Limb (tissue), 2 donors: ENCODE results near the gene GRK6.

ENCODE experiments used
- DNase-seq, 2 donors: peaks; one replicate each; pipeline ENCODE4 v3.0.0-alpha.2; 2016; ENCODE audit errors: extremely low spot score in 2 of 2

The GRK6 gene

DNA sequence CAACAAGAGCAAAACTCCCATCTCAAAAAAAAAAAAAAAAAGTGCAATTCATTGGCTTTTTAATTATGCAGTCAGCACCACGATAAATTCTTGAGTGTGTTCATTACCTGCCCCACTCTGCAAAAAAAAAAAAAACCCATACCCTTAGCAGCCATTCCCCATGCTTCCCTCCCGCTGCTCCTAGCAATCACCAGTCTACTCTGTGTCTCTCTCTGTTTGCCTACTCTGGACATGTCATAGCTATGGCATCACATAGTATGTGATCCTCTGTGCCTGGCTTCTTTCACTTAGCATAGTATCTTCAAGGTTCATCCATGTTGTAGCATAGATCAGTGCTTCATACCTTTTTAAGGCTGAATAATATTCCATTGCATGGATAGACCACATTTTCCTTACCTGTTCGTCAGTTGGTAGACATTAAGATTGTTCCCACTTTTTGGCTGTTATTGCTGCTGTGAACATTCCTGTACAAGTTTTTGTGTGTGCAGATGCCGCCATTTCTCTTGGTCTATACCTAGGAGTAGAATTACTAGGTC, 13.1 kb downstream of the GRK6 start:
- DNase-seq = no peak

DNA sequence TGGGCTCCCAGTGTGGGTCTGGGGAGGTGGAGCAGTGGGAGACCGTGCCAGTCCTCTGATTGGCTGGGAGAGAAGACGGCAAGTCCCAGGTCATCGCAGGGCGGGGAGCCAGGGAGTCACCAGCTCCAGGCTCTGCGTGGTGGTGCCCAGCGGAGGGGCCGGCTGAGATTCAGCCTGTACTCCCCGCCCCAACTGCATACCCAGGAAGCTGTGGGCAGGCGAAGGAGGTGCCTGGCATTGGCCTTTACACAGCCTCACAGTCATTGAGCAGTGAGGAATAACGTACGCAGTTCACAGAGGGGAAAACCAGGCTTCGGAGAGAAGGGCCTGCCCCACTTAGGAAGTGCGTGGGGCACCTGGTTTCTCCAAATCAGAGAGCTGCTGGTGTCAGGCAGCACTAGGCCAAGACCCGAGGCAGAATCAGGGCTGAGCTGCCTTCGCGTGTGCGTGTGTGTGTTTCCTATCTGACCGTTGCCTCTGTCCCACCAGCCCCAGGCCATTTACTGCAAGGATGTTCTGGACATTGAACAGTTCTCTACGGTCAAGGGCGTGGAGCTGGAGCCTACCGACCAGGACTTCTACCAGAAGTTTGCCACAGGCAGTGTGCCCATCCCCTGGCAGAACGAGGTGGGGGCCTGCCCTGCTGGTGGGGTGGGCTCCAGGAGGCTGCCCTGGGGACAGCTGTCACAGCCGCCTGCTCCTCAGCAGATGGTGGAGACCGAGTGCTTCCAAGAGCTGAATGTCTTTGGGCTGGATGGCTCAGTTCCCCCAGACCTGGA, 13.9 kb downstream of the GRK6 start:
- no peak for DNase-seq

DNA sequence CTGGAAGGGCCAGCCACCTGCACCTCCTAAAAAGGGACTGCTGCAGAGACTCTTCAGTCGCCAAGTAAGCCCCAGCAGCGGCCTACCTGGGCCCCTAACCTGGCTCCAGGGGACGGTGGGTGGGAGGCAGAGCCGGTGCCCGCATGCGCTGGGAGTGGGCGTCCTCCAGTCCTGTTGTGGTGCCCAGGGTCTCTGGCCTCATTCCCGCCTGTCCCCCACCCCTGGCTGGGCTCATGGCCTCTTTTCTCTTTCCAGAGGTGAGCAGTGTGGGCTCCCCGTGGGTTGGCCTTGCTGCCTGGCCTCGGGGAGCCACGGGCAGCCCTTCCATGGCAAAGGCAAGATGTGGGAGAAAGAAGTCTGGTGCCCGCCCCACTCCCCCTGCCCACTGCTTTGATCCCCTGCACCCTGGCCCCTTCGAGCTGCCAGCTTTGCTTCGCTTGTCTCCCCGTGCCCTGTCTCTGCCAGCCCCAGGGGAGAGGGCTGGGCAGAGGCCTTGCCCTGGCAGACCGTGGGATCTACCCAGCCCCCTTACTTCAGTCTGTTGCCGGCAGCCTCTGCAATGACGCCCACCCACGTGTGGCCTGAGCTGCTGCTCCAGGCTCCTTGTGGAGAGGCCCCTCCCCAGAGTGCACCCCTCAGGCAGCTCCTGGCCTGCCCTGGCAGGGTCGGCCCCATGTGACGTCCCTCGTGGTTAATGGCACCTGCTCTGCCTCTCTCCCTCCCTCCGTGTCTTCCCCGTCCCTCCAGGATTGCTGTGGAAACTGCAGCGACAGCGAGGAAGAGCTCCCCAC, 14.7 kb downstream of the GRK6 start:
- DNase-seq = no peak

DNA sequence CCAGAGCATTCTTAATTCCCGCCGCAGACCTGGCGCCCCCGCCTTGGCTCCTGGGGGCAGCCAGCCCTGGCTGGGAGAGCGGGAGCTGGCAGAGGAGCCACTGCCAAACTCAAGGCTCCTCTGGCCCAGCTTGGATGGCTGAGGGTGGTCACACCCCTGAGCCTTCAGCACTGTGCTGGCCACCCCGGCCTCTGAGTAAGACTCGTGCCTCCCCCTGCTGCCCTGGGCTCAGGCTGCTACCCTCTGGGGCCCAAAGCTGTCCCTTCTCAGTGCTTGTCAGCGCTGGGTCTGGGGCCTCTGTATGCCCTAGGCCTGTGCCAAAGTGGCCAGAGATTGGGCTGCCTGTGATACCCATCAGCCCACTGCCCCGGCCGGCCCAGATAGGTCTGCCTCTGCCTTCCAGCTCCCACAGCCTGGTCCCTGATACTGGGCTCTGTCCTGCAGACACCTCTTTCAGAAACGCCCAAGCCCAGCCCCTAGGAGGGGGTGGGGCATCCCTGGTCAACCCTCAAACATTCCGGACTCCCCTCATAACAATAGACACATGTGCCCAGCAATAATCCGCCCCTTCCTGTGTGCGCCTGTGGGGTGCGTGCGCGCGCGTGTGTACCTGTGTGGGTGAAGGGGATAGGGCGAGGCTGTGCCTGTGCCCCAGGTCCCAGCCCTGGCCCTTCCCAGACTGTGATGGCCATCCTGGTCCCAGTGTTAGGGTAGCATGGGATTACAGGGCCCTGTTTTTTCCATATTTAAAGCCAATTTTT, 15.8 kb downstream of the GRK6 start:
- DNase-seq = no peak

DNA sequence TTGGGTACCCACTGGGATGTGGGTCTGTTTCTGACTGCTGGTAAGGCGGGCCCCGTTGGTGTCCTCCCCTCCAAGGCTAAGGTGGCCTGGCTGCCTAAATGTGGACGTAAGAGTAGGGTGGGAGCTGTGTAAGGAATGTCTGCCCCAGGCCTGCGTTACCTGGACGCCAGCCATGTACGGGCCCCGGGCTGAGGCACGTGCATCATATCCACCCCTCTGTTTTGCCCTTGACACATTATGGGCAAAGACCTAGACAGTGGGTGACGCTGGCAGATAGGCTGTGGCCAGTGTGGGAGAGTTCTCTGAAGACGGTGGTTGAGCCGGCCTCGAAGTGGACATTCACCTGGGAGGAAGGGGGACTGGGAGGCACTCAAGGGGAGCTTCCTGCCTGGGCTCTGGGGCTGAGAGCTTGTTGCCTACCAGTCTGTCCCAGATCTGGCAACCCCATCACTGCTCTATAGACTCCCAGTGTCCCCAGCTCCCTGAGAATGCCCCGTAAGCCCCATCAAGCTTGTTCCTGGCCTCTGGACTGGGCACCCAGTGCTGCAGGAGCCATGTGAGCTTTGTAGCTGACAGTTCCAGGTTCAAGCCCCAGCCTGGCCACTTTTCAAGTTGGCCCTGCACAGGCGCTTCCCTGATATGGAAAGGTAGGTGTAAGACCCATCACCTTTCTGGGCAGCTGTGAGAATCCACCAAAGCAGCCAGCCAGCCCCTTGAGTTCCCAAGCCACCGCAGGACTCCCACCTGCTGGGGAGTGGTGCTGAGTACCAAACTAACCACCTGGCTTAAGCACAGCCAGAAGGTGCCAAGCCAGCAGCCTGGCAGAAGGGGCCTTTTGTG, 16.9 kb downstream of the GRK6 start:
- DNase-seq = no peak

DNA sequence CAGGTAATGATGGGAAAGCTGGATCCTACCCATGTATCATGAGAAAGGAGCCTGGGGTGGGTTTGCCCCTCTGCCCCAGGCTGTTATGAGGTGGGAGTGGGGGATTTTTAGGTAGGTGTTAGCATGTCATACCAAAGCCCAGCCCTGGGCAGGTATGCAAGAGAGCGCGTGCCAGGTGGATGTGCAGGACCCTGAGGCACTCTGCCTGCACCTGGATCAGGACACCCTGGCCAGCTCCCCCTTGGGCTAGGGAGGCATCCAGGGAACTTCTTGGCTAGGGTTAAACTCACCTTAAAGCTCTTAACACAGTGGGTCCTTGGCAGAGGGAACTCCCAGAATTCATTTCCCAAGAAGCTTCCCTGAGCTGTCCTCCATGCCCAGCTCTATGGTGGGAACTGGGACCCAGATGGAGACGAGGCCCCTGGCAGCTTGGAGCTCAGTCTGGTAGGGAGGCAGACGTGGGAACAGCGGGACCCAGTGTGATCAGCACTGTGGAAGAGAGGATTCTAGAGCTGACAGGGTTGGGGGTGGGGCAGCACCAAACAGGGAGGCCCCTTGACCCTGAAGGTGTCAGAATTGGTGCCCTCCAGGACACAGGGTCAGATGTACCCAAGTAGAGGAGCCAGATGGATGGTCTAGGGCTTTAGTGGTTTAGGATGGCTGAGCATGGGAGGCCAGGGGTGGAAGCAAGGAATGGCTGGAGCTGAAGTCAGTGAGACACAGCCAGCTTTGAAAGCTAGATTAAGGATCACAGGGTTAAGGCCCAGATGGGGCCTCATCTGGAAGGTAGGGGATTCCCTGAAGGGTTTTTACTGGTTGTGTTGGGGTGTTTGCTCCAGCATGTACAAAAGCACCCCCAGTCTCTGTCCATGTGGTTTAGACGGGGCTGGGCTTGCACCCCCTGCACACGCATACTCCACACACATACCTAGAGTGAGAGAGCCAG, 17.9 kb downstream of the GRK6 start:
- DNase-seq = no peak

DNA sequence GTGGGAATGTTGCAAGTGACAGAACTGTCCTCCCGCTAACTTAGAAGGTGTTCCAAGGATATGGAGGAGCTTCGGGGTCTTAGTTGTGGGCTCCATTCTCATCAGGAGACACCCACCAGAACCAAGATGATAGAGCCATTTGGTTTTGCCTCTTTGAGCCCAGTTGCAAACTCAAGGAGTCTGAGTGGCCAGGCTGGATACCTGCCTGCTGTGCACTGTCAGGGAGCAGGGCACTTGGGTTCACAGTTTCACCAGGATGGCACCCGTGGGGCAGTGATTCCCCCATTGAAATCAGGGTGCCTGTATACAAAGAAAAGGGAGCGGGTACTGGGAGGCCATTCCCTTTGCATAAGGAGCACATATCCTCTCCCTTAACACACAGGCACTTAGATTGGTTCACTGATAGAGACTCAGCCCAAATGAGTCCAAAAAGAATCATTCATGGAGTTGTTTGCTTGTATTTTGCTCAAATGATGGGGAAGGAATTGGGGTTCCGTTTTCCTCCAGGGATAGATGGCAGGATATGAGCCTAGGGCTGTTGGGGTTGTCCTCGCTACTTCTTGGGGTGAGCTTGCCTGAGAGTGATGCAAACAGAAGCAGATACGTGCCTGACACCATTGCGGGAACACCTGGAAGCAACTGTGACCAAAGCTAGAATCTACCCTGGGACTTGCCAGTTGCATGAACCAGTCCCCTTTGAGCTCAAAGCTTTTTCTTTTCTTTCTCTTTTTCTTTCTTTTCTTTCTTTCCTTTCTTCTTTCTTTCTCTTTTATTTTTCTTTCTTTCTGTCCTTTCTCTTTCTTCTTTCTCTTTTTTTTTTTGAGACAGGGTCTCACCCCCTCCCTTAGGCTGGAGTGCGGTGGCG, 18.8 kb downstream of the GRK6 start:
- no peak for DNase-seq

DNA sequence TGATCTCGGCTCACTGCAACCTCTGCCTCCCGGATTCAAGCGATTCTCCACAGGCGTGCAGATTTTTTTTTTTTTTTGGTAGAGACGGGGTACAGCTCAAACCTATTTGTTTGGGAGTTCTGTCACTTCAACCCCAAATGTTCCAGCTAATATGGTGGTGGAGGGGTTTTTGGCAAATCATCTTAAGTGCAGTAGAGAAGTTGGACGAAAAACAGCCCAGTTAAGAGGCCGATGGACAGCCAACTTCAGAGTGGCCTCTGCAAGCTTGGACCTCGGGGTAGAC, 19.4 kb downstream of the GRK6 start:
- DNase-seq = no peak

DNA sequence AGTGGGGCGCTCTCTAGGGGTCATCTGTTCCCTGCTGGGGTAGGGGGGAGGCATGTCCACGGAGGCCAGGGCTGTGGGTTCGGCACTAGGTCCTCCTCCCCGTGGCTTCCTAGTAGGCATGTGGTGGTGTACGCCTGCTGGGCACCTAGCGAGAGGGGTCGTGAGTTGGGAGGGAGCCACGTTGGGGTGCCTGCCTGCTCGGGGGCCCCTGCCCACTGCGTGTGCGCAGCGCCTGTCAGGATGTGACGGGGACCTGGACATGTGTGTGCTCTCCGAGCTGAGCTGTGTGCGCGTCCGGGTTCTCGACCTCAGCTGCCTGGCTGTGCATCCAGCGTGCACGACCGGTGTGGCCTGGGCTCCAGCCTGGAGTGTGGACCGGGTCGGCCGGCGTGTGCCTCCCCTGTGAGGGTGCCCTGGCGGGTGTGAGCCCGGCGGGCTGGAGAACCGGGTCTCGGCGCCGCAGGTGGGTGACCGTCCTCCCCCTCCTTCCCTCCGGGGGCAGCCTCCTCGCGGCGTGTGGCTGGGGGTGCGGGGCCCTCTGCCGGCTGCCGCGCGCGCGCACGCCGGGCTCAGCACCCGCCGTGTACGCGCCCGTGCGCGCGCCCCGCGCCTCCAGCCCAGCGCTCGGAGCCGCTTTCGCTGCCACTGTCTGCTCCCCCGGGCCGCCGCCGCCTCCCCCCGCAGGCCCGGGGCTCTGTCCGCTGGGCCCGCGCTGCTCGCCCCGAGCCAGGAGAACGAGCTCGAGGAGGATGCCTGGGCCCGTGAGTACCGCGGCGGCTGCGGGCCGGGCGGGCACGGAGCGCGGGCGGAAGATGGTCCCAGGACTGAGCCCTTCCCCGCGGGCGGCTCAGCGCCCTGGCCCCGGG, 20.0 kb downstream of the GRK6 start, which contains the start of gene PRR7:
PRR7 (plus strand) TSS at position 615 of the 866 bp plus-strand sequence. CDS start 8,254 bp downstream, outside the sequence.
- DNase-seq = peak; percentile 67 to 86

DNA sequence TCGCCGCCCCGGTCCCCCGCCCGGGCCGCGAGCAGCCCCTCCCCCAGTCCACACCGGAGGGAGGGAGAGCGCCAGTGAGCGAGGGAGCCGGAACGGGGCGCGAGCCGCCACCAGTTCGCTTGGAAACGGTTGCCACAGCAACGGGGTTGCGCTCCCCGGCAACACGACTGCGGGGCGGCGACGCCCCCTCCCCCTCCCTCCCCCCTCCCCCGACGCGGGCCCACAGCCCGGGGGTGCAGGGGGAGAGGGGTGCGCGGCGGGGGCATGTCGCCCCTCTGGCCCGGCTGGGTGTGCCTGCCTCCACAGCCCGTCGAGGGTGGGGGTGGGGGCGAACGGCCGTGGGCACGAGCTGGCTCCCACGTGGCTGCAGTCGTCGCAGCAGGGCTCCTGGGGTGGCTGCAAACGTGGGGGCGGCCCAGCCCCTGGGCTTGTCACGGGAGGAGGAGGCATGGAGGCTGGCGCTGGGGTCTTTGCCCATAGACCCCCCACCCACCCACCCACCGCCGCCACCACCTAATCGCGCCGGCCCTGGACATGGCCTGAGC, 20.7 kb downstream of the GRK6 start:
- DNase-seq = peak in 1 of 2 donors; percentile 86

DNA sequence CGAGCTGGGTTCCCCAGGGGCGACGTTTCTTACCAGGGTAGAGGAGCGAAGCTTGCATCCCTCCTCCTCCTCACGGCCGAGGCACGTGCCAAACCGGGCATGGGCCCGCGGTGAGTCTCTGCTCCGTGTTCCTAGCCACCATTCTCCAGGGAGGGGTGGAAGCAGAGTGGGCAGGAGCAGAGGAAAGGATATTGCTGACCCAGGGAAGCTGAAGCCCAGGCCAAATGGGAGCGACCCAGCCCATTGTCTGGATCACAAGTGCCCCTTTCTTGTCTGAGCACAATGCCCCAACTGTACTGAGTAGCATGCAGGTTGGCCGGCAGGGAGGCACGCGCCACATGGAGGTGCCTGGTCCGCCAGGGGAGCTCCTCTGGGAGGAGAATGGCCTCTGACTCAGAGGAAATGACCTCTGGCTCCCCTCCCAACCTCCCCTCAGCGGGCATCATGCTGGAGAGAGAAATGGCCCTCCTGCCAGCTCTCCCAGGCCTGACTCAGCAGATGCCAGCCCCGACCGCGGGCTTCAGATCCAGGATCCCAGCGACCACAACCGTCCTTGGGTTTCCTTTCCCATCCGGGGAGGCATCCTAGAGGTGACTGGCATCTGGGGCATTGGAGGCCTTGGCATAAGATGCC, 21.3 kb downstream of the GRK6 start:
- no peak for DNase-seq

DNA sequence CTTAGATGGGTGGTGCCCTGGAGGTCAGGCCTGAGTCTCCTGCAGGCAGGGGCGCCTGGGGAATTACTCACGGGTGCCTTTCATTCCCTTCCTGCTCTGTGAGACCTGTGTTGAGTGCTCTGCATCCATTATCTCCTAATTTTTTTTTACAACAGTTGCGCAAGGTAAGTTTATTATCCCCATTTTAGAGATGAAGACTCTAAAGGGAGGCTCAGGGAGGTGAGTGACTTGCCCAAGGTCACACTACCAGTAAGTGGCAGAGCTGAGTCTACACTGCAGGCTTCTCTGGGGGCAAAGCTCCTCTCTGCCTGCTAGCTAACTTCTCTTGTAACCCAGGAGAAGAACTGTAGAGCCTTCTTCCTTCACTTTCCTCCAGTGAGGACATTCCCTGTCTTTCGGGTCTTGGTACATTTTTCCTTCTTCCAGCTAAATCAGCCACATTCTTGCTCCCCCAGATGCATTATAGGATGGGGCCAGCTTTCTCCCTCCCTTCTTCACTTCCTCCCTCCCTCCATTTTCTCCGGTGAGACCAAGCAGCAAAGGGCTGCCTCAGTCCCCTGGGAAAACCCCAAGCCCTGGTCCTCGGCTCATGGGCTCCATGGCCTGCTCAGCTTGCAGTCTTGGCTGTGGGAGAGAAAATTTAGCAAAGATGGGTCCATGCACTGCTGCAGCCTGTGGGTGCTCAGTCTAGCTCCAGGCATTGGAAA, 21.9 kb downstream of the GRK6 start:
- no peak for DNase-seq

DNA sequence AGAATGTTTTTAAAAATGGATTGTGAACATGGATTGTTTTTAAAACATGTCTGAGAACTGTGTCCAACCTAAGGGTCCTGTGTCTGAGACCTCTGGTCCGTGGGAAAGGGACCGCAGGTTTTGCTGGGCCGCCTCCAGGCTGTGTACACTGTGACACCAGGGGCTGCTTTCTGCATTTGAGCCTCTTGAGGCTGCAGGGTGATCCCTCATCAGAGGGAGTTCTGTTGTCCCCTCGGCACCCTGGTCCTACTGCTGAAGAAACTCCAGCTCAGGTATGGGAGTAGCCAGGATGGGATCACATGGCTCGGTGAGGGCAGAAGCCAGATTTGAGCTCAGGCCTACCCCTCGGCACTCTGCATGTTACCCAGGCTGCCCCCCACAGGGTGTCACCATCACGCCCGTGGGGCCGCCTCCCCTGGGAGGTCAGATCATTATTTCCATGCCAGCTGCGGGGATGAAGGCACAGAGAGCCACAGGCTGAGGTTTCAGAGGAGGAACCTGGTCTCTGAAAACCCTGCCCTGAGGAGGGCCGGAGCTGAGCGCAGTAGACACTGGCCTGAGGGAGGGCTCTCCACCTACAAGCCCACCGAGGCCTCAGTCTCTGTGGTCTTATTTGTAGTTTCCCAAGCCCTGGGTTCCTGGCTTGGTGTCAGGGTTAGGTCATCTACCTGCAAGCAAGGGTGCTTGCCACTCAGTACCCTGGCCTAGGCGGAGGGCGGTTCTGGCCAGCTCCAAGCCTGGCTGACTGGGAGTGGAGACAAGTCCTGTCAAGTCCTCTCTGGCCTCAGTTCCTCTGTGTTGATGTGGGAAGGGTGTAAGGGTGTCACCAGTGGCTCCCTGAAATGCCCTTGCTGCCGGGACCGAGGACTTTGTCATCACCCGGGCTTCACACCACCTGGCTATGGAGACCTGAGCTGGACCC, 22.9 kb downstream of the GRK6 start:
- DNase-seq = no peak

DNA sequence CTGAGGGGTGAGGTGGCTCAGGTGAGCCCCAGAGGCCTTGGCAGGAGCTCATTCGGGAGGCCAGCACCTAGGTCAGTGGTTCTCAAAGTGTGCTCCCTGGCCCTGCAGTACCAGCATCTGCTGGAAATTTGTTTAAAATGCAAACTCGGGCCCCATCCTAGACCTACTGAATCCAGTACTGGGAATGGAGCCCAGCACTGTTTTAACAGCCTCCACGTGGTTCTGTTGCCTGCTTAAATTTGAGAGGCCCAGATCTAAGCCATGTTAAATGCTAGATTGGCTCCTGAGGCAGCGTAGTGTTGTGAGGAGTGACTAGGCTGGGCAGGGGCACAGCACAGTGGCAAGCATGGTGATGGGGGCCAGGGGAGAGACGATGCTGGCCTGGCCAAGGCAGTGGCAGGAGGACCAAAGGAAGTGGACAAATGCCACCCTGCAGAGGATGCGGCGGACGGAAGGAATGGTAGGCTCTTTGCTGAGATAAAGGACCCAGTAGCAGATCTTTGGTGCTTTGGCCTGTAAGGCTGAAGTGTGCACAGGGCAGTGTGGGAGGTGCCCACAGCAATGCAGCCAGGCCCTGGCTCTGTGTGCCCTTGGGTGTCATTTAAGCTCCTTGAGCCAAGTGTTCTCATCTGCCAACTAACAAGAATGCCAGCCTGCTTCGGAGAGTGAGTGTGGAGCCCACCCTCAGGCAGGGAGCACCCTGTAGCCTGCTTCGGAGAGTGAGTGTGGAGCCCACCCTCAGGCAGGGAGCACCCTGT, 24.4 kb downstream of the GRK6 start:
- DNase-seq = no peak
